NCI-H2171 (cell line): ENCODE results near the gene DHX8.

Experiments used
- DNase-seq: peaks from one replicate; lab custom pipeline; 2025; lab: John Stamatoyannopoulos, UW

DHX8 gene

DNA sequence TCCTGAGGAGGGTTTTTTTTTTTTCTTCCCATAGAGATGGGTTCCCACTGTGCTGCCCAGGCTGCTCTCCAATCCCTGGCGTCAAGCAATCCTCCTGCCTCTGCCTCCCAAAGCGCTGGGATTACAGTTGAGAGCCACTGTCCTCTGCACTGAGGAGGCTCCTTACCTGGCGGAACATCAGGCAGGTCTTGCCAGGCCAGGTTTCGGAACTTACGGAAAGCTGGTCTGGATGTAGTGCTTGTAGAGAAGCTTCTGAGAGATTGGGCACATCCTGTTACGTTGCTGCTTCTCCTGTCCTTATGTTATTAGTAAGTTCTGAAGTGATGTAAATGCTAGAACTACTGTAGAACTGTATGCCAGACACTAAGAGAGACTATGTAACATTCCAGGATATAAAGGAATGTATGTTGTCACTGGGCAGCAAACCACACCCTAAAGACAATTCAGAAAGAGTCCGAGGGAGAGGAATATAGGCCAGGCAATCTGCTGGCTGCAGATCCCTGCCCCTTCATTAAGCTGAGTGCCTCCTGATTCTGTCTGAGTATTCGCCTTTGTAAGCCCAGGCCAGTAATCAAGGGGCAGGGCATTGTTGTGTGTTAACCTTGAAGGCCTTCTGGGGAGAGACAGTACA lies 41.3 kb downstream of the DHX8 start:
- no peak for DNase-seq

DNA sequence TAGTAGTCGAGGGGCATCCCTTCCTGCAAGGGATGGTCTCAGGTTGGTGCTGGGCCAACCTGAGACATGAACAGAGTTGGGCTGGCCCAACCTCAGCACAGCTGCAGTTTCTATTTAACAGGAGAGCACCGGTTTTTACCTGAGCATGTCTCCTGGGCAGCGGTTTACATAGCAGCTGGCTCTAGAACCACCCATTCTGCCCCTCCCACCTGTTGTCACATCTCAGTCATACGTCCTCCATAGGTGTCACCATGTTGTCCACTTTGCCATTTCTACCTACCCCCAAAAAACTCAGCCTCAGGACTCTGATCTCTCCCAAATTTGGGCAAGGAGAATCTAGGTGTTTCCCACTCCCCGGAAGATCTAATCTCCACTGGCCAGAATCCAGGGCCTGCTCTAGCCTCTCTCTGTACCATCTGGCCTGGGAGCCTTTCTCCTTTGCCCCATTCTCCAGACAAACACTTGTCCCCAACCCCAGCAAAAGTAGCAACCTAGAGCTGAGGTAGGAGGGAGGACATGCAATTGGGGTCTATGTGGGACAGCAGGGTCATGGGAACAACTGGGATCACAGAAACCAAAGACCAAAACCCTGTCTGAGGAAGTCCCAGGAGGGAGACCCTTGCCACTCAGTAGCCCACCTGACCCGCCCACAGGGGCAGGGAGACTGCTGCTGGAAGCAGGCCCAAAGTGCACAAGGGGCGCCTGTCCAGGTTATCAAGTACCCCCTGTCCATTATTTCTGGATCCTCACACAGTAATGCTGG lies 43.3 kb downstream of the DHX8 start:
- DNase-seq: no peak

DNA sequence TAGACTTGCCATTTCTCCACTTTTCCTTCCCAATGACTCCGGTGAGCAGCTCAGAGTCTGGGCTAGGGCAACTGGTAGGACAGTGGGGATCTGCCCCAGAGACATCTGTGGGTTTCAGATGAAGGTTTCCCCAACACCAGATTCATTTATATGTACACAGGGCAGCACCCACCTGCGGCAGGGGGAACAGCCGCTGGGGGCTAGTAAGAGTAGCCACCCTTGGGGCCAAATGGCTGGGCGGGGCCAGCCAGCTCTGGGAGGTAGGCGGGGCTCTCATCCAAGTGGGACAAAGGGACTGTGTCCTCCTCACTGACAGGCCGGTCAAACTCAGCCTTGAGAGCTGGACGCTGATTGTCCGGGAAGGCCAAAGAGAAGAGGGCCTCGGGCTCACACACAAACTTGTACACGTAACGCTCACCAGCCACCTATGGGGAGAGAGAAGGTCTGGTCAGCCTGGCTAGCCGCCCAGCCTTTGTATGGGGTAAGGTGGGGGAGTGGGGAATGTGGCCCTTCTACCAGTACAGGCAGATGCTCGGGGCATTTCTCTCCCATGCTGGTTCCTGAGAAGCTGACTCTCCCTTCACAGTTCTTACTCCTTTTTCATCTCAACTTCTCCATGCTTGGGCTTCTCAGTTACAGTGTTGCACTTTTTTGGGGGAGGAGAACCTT lies 44.7 kb downstream of the DHX8 start:
- DNase-seq: no peak

DNA sequence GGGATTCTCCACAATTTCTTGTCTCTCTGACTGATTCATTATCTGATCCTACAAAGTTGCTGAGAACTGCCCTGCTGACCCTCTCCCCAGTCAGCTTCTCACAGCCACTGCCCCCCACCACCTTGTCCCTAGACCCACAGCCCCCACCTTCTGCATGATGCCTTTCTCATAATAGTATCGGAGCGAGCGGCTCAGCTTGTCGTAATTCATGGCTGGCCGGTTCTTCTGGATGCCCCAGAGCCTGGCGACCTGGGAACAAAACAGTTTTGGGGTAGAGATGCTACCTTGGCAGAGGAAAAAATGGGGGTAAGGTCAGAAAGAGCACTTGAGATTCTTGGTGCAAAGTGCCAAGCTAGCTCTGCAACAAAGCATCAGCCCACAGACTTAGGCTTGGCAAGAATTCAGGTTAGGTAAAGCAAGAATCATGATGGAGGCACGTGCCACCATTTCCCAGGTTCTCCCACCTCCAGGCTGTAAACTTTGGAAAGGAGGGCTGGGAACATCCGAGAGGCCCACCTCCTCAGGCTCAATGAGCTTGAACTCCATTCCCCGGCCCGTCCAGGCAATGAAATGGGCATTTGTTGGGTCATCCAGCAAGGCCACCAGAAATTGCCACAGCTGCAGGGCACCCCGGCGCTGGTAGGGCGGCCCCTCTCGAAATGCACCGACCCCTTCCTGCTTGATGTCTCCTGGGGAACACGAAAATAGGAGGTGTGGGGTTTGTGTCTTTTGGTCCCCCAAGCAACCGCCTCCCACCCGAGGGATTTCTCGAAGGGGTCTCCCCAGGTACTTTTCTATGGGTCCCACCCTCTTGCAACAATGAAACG lies 45.4 kb downstream of the DHX8 start:
- no peak for DNase-seq

DNA sequence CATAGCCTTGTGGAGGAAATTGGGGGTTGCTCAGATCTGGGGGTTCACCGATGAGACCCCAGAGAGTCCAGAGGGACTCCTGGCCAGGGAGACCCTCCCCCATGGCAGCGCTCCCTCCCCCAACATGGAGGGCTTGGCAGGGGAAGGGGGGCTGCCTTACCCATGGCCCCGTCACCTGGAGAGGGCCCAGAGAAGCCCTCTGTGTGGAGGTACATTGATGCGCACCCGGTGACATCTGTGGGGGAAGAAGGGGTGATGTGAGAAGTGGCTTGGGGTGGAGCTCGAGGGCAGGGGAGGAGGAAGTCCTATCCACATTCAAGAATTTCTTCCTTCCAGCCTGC lies 46.1 kb downstream of the DHX8 start:
- no peak for DNase-seq

DNA sequence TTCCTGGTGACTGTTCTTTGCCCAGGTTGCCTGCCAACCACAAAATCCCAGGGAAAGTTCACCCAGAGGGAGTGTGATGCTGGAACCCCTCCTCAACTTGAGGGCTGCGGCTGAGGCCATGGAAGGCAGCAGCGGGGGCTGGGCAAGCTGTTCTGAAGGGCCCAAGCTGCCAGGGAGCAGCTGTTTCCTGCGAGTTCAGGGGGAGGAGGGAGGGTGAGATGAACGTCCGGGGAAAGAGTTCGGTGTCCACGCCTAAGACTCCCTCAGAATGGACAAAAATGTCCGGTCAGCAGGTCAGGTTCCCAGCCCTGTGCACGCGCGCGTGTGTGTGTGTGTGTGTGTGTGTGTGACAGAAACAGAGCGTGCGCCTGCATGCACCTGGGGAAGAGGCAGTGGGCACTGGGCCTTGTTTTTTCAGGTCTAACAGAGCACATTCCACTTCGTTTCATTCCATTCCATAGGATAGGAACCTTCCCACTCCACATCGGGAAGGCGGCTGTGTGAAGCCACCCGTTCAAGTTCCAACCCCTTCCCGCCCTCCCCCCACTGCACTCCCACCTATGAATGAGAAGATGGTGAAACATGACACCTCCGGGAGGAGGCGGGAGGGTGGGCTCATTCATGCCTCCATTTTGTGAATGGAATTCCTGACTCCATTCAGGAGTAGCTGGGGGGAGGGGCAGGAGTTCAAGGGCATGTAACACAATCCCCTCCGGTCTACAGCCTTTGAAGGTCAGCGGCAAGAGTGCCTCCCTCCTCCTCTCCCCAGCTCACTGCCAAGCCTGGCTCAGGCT lies 46.7 kb downstream of the DHX8 start:
- DNase-seq: peak; percentile 83

DNA sequence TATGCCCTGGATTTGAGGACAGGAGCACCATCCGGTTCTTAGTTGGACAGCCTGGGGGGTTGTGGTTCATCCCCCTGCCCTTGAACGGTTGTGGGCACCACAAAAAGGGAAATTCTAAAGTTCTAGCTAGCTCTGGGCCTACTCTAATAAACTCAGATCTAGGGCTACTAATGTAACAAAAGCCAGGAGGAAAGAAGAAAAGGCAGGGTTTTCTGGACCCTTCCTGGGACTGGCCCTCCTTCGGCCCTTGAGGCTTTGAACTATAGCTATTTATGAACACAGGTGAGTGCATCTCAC lies 47.3 kb downstream of the DHX8 start:
- no peak for DNase-seq

DNA sequence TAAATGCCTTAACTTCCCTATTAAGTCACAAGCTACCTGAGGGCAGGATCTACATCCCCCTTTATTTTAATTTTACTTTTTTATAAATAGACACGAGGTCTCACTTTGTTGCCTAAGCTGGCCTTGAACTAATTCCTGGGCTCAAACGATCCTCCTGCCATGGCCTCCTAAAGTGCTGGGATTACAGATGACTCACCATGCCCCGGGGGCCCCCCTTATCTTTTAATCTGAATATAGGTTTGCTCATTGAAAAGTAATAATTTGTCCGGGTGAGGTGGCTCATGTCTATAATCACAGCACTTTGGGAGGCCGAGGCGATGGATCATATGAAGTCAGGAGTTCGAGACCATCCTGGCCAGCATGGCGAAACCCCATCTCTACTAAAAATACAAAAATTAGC lies 48.2 kb downstream of the DHX8 start:
- DNase-seq: no peak

DNA sequence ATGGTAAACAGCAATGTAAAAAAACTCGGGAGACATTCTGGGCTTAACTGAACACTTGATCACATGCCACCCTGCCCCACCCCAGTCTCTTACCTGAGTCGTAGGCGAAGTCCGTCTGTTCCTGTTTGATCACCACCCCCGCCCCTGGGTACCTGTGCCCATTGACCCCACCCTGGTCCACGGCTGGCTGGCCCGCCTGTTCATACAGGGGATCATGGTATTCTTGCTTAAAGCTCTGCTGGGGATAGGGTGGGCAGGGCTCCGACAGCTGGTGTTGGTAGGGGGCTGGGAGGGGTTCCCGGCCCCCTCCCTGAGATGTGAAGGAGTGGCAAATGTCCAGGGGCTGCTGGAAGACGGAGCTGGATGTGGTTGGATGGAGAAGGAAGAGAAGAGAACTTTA lies 48.8 kb downstream of the DHX8 start:
- no peak for DNase-seq

DNA sequence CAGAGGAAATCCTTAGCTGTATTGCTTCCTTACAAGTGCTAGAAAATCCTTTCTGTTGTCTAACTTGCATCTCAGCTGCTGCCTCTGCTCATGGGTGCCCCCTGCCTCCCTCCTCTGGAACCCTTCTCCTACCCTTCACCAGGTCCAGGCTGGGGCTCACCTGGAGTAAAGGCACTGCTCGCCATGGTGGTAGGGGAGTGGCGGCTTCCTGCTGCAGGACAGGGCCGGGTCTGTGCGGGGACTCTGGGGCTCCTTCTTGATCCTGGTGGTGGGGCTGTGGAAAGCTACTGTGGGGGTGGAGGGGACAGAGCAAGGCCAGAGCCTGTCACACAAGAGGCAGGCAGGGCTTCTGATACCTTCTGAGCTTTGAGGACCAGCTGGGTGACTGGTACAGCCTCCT lies 49.9 kb downstream of the DHX8 start:
- no peak for DNase-seq

DNA sequence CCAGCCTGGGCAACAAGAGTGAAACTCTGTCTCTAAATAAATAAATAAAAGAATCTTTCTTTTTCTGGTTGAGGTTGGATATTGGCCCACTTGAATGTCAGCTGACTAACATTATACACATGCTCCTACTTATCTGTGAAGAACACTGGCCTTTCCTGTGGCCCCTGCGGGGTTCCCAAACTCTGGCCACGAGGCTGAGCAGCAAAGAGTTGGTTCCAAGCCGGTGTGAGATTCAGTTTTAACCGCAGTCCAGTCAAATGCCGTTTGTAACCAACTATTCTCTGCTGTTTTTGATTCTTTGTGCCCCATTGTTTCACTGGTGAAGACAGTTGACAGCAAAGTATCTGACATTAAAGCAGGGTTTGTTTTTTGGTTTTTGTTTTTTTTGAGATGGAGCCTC lies 51.1 kb downstream of the DHX8 start:
- DNase-seq: no peak

DNA sequence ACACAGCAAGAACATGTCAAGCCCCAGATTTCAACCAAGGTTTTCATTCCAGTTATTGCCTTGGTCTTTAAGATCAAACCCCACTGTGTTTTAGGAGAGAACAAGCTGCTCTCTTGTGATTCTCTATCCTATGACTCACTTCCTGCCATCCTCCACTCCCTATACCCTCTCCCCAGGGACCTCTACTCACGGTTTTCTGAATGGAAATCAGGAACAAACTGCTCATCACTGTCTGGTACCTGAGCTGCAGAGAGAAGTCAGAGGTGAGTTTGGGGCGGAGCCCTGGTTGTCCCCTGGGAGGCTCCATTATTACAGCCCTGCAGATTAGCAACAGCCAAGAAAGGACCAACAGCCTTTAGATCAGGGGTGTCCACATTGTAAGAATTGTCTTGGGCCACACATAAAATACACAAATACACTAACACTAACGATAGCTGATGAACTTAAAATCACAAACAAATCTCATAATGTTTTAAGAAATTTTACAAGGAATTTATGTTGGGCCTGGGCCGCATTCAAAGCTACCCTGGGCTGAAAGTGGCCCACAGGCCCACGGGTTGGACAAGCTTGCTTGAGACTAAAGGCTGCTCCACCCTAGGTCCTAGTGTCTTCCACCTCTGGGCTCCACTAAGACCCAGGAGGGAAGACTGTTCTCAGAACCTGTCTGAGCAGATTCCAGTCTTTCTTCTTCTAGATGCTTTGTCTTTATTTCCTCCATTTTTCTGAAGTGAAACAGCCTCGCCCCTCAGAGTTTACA lies 52.6 kb downstream of the DHX8 start:
- peak; percentile 14 for DNase-seq

DNA sequence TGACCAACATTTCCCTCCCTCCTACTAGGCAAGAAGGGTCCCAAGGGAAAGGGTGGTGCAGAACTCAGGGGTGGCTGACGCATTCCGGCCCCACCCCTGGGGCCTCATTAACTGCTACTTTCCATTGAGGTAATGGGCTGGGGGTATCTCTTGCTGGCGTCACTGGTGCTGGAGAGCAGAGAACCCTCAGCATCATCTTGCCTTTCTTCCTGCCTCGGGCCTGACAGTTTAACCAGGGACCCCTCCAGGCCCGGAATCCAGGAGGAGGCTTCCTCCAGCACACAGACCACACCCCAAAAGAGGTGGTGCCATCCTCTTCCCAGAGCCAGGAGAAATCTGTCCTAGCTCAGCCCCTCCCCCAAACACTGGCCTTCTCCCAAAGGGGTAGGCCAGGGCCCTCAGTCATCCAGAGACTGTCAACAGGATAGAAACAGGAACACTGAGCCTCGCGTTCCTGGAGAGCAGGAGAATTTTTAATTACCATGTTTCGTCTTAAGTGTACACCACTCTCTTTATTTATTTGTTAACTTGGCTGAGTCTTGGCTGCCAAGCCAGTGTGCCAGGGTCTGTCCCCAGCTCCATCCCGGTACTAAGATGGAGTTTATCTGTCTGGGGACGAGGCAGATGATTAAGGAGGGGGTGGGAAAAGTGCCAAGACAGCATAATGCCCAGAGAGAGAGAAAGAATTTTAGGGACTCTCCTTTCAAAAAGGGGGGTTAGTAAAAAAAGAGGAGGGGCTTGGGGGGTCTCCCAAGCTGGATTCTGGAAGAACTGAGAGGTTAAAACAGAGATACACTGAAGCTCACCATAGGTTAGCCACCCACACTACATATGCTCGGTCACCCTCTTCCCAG lies 57.3 kb downstream of the DHX8 start:
- DNase-seq: no peak

DNA sequence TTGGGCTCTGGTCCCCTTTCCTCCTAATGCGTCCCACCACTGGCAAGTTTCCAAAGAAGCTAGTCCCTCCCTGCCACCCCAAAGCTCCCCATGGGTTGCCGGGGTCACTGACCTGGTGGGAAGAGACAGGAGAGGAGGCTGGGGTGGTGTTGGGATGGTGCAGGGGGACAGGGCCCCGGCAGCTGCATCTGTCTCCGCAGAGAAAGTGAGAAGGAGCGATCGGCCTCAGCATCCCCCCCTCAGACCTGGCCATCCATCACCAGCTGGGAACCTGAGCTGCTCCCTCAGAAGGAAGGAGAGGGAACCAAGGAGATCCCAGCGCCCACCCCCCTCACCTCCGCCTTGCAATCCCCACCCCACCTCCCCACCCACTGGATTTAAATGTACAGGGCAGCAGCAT lies 59.1 kb downstream of the DHX8 start:
- no peak for DNase-seq

DNA sequence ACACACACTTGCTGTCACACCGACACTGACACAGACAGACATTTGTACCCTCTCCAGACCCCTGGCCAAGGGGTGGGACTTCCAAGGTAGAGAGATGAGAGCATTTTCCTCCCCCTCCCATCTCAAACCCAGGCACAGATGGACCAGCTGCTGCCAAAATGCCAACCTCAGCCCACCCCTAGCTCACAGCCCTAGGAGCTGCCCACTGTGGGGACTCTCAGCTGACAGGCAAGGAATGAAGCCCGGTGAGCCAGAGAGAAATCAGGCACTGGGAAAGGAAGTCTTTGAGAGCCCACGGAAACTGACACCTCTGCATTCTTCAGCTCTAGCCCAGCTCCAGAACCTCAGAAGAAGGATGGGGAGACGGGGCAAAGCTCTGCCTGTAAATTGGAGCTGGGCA lies 59.5 kb downstream of the DHX8 start:
- no peak for DNase-seq

DNA sequence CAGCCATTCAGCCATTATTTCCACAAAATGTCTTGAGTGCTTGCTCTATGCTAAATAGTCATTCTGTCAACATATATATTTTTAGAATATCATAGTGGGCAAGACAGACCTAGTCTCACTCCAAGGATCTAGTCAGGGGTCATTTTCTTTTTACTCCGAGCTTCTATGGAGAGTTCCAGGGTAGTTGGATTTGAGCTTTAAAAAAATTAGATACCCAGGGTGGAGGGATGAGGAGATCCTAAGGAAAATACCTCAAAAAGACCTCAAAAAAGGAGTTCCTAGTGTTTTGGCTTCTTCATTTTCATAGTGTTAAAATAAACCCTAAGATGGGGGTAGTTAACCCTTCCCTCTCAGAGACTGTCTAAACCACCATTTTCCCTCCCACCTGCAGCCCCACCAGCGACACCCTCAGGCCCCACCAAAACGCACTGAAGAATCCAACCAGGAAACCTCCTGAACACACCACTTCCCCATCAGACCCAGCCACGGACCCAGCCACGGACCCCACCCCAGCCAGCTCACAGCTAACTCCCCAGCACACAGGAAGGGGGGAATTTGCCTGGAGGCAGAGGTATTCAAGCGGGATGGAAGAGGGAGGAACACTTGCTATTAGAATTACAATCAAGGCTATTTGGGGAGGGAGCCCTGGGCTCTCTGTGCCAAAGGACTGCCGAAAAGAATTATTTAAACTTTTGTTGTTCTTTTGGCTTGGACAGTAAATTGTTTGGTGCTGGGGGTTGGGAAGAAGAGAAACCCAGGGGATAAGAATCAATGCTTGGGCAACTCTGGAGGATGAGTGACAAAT lies 60.2 kb downstream of the DHX8 start:
- DNase-seq: no peak

DNA sequence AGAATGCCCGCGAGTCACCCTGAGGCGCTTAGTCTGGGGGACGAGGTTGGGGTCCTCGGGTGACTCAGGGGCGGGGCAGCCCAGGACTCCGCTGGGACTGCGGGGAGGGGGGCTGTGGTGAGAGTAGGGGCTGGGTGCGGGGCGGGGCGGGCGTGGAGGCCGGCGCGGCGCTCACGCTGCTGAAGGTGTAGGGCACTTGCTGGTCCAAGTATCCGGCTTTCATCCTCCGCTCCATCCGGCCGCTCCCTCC lies 61.5 kb downstream of the DHX8 start:
- DNase-seq: no peak

DNA sequence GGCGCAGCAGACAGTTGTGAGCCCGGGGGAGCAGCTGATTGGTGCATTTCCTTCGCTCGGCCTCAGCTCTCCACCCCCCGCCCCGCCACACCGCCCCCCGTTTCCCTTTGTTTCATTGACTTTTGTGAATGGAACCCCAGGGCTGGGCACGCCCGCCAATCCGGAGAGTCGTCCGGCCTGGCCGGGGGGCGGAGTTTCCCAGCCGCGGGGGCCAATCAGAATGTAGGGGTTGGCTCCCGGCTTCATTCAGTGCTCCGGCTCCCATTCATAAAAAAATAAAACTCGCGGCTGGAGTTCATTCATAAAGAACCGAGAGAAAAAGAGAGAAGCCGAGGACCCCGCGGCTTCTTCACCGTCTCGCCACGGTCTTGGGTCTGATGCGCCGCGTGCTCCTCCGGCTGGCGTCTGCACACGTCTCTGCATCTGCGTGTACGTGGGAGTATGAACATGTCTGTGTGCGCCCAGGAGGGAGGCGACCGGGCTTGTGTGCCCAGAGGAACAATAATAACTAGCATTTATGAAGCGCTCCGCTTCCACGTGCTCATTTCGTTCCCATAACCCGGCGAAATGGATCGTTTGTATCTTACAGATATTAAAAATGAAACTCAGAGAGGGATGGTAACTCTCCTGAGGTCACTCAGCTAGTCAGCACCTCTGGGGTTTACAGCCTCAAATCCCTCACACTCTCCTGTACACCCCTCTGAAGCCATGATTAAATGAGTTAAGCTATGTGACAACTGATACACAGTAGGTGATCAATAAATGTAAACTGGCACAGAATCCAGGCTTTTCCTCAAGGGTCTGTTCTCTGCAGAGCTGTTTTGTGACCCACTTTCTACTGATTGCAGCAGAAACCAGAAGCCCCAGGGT lies 62.8 kb downstream of the DHX8 start, which contains the start of gene ETV4:
TSS of gene ETV4 (minus strand) at position 22 of the 870 bp plus-strand sequence. CDS start 723 bp downstream, outside the sequence.
- peak; percentile 87 for DNase-seq

DNA sequence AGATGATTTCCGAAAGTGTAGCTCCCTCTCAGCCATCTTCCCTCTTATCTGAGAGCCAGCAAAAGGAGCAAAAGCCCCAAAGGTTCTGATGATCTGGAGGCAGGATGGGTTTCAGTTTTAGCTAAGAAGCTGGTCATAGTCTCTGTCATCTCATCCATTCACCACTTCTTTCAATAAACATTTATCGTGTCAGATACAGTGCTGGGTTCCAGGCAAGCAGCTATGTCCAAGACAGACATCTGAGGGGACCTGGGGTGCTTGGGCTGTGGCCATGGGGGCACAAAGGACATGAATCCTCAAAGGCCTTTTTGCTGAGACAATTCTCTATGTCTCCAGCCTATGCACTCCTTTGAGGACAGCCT lies 63.4 kb downstream of the DHX8 start:
- DNase-seq: no peak
